ENCODE data around the gene CCDC85C.

DNA sequence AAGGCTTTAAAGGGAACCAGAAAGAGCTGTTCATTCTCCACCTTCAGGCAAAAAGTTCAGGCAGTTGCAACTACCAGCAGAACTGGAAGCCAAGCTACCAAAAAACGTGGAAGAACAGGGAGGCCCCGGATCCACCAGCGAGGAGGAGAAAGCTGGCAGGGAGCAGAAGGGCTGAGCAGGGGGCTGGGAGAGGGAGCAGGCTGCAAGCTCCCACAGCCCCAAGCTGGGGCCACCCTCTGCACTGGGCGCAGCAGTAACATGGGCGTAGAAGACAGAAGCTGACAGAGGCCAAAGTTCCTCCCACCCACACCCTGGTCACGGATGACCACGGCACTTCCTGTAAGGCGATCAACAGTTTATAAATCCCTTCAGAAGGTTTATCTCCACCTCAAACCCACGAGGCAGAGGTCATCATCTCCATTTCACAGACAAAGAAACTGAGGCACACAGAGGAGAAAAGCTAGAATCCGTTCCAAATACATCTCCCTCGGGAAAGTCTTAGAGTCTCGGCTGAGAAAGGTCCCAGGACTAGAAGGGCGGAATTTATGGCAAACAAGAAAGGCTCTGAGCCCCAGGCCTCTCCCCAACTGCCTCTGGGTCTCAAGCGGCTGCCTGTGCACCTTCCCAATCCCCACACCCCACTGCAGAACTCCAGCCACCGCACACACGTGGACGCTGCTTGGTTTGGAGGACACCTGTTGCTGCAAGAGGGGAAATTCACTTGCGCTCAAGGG, 1.8 kb downstream of the CCDC85C start:
- TF ChIP-seq, protein P1, sequence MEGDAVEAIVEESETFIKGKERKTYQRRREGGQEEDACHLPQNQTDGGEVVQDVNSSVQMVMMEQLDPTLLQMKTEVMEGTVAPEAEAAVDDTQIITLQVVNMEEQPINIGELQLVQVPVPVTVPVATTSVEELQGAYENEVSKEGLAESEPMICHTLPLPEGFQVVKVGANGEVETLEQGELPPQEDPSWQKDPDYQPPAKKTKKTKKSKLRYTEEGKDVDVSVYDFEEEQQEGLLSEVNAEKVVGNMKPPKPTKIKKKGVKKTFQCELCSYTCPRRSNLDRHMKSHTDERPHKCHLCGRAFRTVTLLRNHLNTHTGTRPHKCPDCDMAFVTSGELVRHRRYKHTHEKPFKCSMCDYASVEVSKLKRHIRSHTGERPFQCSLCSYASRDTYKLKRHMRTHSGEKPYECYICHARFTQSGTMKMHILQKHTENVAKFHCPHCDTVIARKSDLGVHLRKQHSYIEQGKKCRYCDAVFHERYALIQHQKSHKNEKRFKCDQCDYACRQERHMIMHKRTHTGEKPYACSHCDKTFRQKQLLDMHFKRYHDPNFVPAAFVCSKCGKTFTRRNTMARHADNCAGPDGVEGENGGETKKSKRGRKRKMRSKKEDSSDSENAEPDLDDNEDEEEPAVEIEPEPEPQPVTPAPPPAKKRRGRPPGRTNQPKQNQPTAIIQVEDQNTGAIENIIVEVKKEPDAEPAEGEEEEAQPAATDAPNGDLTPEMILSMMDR (conservative IDR thresholded peaks at IDR 0.05; ENCODE audit: low read depth, low read length), result no peak; the same call in 1 of the 2 replicates
- no peak for TF ChIP-seq EZH2 (IDR thresholded peaks at IDR 0.05; ENCODE audit: low read length, unreplicated experiment)

Data from PC-3 (cell line).